Measurements from ENCODE around the gene ATXN7L1. TPM values are rescaled to one million over a fixed set of nuclear protein-coding genes. Genes with fewer than 3 reads are reported as not detected.

Gene ATXN7L1
- total and polyA plus RNA-seq, 5 donors, result 2.4 to 6.5 (median 4.5) TPM

- Histone ChIP-seq H3K4me3 (ENCODE audit: low read length) (peak overlapping the region; percentile 81), H3K27ac (ENCODE audit: low read length) (peak overlapping the region; percentile 47), H3K27me3 (ENCODE audit: control insufficient read depth, insufficient read depth) (no peaks in the 10 kb centered on the region), H3K4me1 (ENCODE audit: control insufficient read depth, insufficient read depth, low read length) (no peaks in the 10 kb centered on the region), H3K9me3 (ENCODE audit: control insufficient read depth, low read length) (no peaks in the 10 kb centered on the region)
- 9% methylated on average over 21 of the region's 21 CpGs for WGBS
- DNase-seq (peak; percentile 57 to 85 (median 73)), ATAC-seq (peak; percentile 88 to 91)
- intact Hi-C loops (cut with DNase I), result no loop called here
These were observed 184.5 kb downstream of the ATXN7L1 start for GRCh38 chr7:105691680-105692564.

GRCh38 chr7:105691082-105691679, 185.2 kb downstream of the ATXN7L1 start:
- 12% methylated on average over 18 of the region's 18 CpGs for WGBS
- H3K9me3 ChIP-seq (ENCODE audit: control insufficient read depth, low read length), result no peaks in the 10 kb centered on the region
- peak overlapping the region; percentile 81 for H3K4me3 ChIP-seq (ENCODE audit: low read length)
- intact Hi-C loops (cut with DNase I), result no loop called here
- H3K27me3 ChIP-seq (ENCODE audit: control insufficient read depth, insufficient read depth), result no peaks in the 10 kb centered on the region
- peak in 1 of 3 donors; percentile 54 for DNase-seq
- ATAC-seq, result peak; percentile 57 to 66
- peak overlapping the region; percentile 77 for H3K27ac ChIP-seq (ENCODE audit: low read length)
- no peaks in the 10 kb centered on the region for H3K4me1 ChIP-seq (ENCODE audit: control insufficient read depth, insufficient read depth, low read length)

GRCh38 chr7:105690325-105690945, 186.0 kb downstream of the ATXN7L1 start:
- intact Hi-C loops (cut with DNase I), result no loop called here
- Histone ChIP-seq H3K4me3 (ENCODE audit: low read length) (peak overlapping the region; percentile 81), H3K4me1 (ENCODE audit: control insufficient read depth, insufficient read depth, low read length) (no peaks in the 10 kb centered on the region), H3K27me3 (ENCODE audit: control insufficient read depth, insufficient read depth) (no peaks in the 10 kb centered on the region), H3K27ac (ENCODE audit: low read length) (peak overlapping the region; percentile 77), H3K9me3 (ENCODE audit: control insufficient read depth, low read length) (no peaks in the 10 kb centered on the region)
- DNase-seq (no peak), ATAC-seq (no peak)
- 86% methylated on average over 17 of the region's 17 CpGs for WGBS

- H3K4me3 ChIP-seq (ENCODE audit: low read length), result no peak overlapping the region
- intact Hi-C loops (cut with DNase I), result no loop called here
- ATAC-seq (no peak), DNase-seq (no peak)
- H3K27me3 ChIP-seq (ENCODE audit: control insufficient read depth, insufficient read depth), result no peaks in the 10 kb centered on the region
- no peak overlapping the region for H3K27ac ChIP-seq (ENCODE audit: low read length)
- 78% methylated on average over 13 of the region's 13 CpGs for WGBS
- H3K4me1 ChIP-seq (ENCODE audit: control insufficient read depth, insufficient read depth, low read length), result no peaks in the 10 kb centered on the region
- no peaks in the 10 kb centered on the region for H3K9me3 ChIP-seq (ENCODE audit: control insufficient read depth, low read length)
These were observed 187.2 kb downstream of the ATXN7L1 start for GRCh38 chr7:105689067-105689819.

- intact Hi-C loops (cut with DNase I), result no loop called here
These were observed 187.8 kb downstream of the ATXN7L1 start for GRCh38 chr7:105688617-105689016.

GRCh38 chr7:105685161-105685560, 191.2 kb downstream of the ATXN7L1 start:
- intact Hi-C loops (cut with DNase I), result no loop called here
- WGBS, result 98% methylated on average over 3 of the region's 3 CpGs
- H3K9me3 ChIP-seq (ENCODE audit: control insufficient read depth, low read length), result no peaks in the 10 kb centered on the region
- DNase-seq, result no peak
- H3K27me3 ChIP-seq (ENCODE audit: control insufficient read depth, insufficient read depth), result no peaks in the 10 kb centered on the region
- H3K27ac ChIP-seq (ENCODE audit: low read length), result no peak overlapping the region
- no peaks in the 10 kb centered on the region for H3K4me1 ChIP-seq (ENCODE audit: control insufficient read depth, insufficient read depth, low read length)
- H3K4me3 ChIP-seq (ENCODE audit: low read length), result no peak overlapping the region
- no peak for ATAC-seq

More at GRCh38 chr7:105688617-105689016, 187.8 kb downstream of the ATXN7L1 start:
- Histone ChIP-seq H3K9me3 (ENCODE audit: control insufficient read depth, low read length) (no peaks in the 10 kb centered on the region), H3K4me1 (ENCODE audit: control insufficient read depth, insufficient read depth, low read length) (no peaks in the 10 kb centered on the region), H3K4me3 (ENCODE audit: low read length) (no peak overlapping the region), H3K27ac (ENCODE audit: low read length) (no peak overlapping the region), H3K27me3 (ENCODE audit: control insufficient read depth, insufficient read depth) (no peaks in the 10 kb centered on the region)
- DNase-seq, result no peak
- WGBS, result 78% methylated on average over 5 of the region's 5 CpGs
- ATAC-seq, result no peak

GRCh38 chr7:105682341-105683060, 193.9 kb downstream of the ATXN7L1 start:
- intact Hi-C loops (cut with DNase I), result no loop called here
- 73% methylated on average over 2 of the region's 2 CpGs for WGBS
- no peaks in the 10 kb centered on the region for H3K9me3 ChIP-seq (ENCODE audit: control insufficient read depth, low read length)
- H3K4me3 ChIP-seq (ENCODE audit: low read length), result no peak overlapping the region
- no peaks in the 10 kb centered on the region for H3K27me3 ChIP-seq (ENCODE audit: control insufficient read depth, insufficient read depth)
- H3K4me1 ChIP-seq (ENCODE audit: control insufficient read depth, insufficient read depth, low read length), result no peaks in the 10 kb centered on the region
- ATAC-seq (no peak), DNase-seq (no peak)
- no peak overlapping the region for H3K27ac ChIP-seq (ENCODE audit: low read length)

- no peak overlapping the region for H3K27ac ChIP-seq (ENCODE audit: low read length)
- intact Hi-C loops (cut with DNase I), result no loop called here
- WGBS, result 78% methylated on average over 9 of the region's 9 CpGs
- peaks cover 6% of the 10 kb centered on the region for H3K4me1 ChIP-seq (ENCODE audit: control insufficient read depth, insufficient read depth, low read length)
- no peak overlapping the region for H3K4me3 ChIP-seq (ENCODE audit: low read length)
- H3K9me3 ChIP-seq (ENCODE audit: control insufficient read depth, low read length), result no peaks in the 10 kb centered on the region
- H3K27me3 ChIP-seq (ENCODE audit: control insufficient read depth, insufficient read depth), result no peaks in the 10 kb centered on the region
- DNase-seq (peak; percentile 69 to 75 (median 70)), ATAC-seq (peak; percentile 53 to 59)
These were observed 195.8 kb downstream of the ATXN7L1 start for GRCh38 chr7:105680505-105681187.

GRCh38 chr7:105678811-105679495, 197.4 kb downstream of the ATXN7L1 start:
- Histone ChIP-seq H3K4me1 (ENCODE audit: control insufficient read depth, insufficient read depth, low read length) (peaks cover 6% of the 10 kb centered on the region), H3K27ac (ENCODE audit: low read length) (peak overlapping the region; percentile 59), H3K9me3 (ENCODE audit: control insufficient read depth, low read length) (no peaks in the 10 kb centered on the region), H3K27me3 (ENCODE audit: control insufficient read depth, insufficient read depth) (no peaks in the 10 kb centered on the region), H3K4me3 (ENCODE audit: low read length) (peak overlapping the region; percentile 0)
- intact Hi-C loops (cut with DNase I), result no loop called here
- ATAC-seq (peak; percentile 91 to 94), DNase-seq (peak; percentile 89 to 92 (median 89))
- WGBS, result 25% methylated on average over 25 of the region's 25 CpGs
